Thoracic aorta (tissue), 2 donors: ENCODE data around the gene SEC11A. TPM values are rescaled to one million over a fixed set of nuclear protein-coding genes. Genes with fewer than 3 reads are reported as not detected.

Experiments used
- ATAC-seq: fragments of 150-250 bp; one replicate; pipeline ENCODE4 v1.8.0; 2017; ENCODE audit warnings: low read depth; ENCODE audit not compliant: insufficient number of reproducible peaks, low FRiP score
- DNase-seq: peaks from one replicate; pipeline ENCODE4 v3.0.0-alpha.2; 2020; ENCODE audit warnings: low spot score
- H3K27ac ChIP-seq, 2 donors: fragments of 200-600 bp; sonication (generic); 1 replicate in 1 of 2; 2 replicates in 1 of 2; pipeline ENCODE4 v1.5.1; 2016; ENCODE audit warnings: mild to moderate bottlenecking in 2 of 2, moderate library complexity in 2 of 2
- H3K27me3 ChIP-seq: fragments of 200-600 bp; sonication (generic); replicated peaks from 2 replicates; pipeline ENCODE4 v1.6.0; 2016; ENCODE audit warnings: mild to moderate bottlenecking; ENCODE audit not compliant: insufficient read depth
- H3K36me3 ChIP-seq: fragments of 200-600 bp; sonication (generic); one replicate; pipeline ENCODE4 v1.5.1; 2016
- H3K4me1 ChIP-seq, 2 donors: fragments of 200-600 bp; sonication (generic); 1 replicate in 1 of 2; 2 replicates in 1 of 2; pipeline versions ENCODE4 v1.5.1 to v1.6.0; 2016; ENCODE audit warnings: low read depth in 2 of 2, mild to moderate bottlenecking in 1 of 2; ENCODE audit not compliant: control insufficient read depth in 1 of 2
- H3K4me3 ChIP-seq: fragments of 200-600 bp; sonication (generic); 2 replicates; pipeline ENCODE4 v1.5.1; 2016; ENCODE audit warnings: mild to moderate bottlenecking
- H3K9me3 ChIP-seq: fragments of 200-600 bp; sonication (generic); 2 replicates; pipeline ENCODE4 v1.5.1; 2016
- CTCF ChIP-seq: fragments of 200-600 bp; sonication (generic); IDR thresholded peaks from one replicate; pipeline ENCODE4 v1.5.1; 2019; ENCODE audit warnings: antibody characterized with exemption
- total RNA-seq, 2 donors: library from RNA; depleted of rRNA; stranded (reverse); fragments of >200 nt; gene quantifications; one replicate each; pipeline versions ENCODE4 v1.1.0 to v1.2.3, GENCODE V29; 2016

SEC11A gene
- total RNA-seq, 2 donors from 2014 or later, result 97.1 to 122 TPM

DNA sequence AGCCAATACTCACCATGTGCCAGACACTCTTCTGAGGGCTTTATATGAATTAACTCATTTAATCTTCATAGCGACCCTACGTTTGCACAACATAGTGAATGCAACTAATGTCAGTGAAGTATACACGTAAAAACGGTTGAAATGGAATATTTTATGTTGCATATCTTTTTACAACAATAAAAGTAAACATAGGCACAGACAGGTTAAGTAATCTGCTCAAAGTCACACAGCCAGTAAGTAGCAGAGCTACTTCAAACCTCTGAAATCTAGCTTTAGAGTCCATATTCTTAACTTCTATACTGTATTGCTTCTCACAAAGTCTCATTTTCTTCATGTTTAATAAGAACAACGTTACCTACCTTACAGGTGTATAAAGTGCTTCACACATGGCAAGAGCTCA, 1.6 kb downstream of the SEC11A start:
- ATAC-seq, result no peak
- Histone ChIP-seq H3K27ac (peak overlapping the region in 1 of 2 donors; percentile 88), H3K4me3 (peak overlapping the region; percentile 84), H3K36me3 (peaks cover 11% of the 10 kb centered on the region), H3K9me3 (no peaks in the 10 kb centered on the region), H3K4me1 (peaks cover 17 to 32% of the 10 kb centered on the region in 2 donors), H3K27me3 (no peaks in the 10 kb centered on the region)
- TF ChIP-seq CTCF, result no peak
- no peak for DNase-seq

DNA sequence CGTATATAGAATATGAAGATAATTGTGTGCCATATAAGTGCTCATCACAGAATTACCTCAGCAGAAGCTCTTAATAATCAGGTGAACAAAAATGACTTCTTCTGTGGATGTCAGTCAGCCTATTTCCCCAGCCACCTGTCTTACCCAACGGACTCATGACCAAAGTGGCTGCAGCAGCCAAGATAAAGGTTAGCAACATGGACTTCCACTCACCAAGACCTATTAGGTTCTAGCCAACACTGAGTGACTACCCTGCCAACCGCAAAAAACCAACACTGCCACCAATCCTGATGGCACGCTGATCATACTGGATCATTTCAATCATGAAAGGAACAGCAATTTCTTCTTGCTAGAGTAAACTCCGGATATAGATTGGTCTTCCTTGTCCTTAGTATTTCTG, 12.1 kb downstream of the SEC11A start:
- Histone ChIP-seq H3K9me3 (no peaks in the 10 kb centered on the region), H3K4me1 (peaks cover 6 to 20% of the 10 kb centered on the region in 2 donors), H3K27me3 (no peaks in the 10 kb centered on the region), H3K36me3 (no peaks in the 10 kb centered on the region), H3K4me3 (no peak overlapping the region), H3K27ac (no peak overlapping the region)
- DNase-seq (no peak), ATAC-seq (no peak)
- no peak for TF ChIP-seq CTCF

DNA sequence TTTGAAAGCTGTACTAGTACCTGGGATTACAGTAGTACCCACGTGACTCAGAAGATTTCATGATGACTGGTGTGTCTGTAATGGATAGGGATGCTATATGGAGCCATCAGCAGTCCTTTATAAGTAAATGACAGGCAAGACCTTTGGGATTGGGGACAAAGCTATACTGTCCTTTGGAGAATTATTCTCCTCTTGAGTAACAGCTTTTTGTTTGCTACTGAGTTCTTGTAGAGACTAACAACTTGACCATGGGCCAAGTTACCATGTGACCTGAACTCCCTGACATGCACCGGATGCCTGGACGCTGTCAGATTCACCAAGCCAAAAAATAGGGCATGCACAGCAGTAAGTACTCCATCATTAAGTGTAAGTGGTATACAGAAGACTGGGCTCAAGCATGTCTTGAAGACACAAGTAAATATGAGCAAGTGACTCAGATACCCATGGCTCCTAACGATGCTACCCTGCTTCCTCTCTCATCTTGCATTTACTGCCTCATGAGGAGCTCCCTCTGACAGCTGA, 12.9 kb downstream of the SEC11A start:
- Histone ChIP-seq H3K4me1 (peaks cover 9 to 26% of the 10 kb centered on the region in 2 donors), H3K4me3 (no peak overlapping the region), H3K36me3 (no peaks in the 10 kb centered on the region), H3K9me3 (no peaks in the 10 kb centered on the region), H3K27ac (no peak overlapping the region), H3K27me3 (no peaks in the 10 kb centered on the region)
- ATAC-seq (peak; percentile 55), DNase-seq (peak; percentile 15)
- no peak for TF ChIP-seq CTCF

GRCh38 chr15:84699538-84700191, 16.3 kb downstream of the SEC11A start:
- no peak for DNase-seq

More at GRCh38 chr15:84699538-84700191, 16.3 kb downstream of the SEC11A start:
- no peaks in the 10 kb centered on the region for H3K9me3 ChIP-seq
- H3K27ac ChIP-seq, result no peak overlapping the region
- H3K27me3 ChIP-seq, result no peaks in the 10 kb centered on the region
- no peak for TF ChIP-seq CTCF
- no peak overlapping the region for H3K4me3 ChIP-seq
- H3K4me1 ChIP-seq, result peaks cover 14 to 29% of the 10 kb centered on the region in 2 donors
- ATAC-seq, result no peak
- H3K36me3 ChIP-seq, result no peaks in the 10 kb centered on the region
